Breast epithelium (tissue), 3 donors: ENCODE data around the gene KRT16.
"Not testable (repeated sequence)": the region's sequence is repeated elsewhere in the genome, so short reads cannot be mapped to it uniquely, and the experiment has no call there.

ENCODE experiments used
- POLR2A ChIP-seq: fragments of 450-650 bp; IDR thresholded peaks from one replicate; pipeline ENCODE4 v1.6.1; 2016; ENCODE audit warnings: antibody characterized with exemption, mild to moderate bottlenecking, moderate library complexity
- POLR2AphosphoS5 ChIP-seq, 3 donors: sonication (generic); formaldehyde crosslinking; IDR thresholded peaks; one replicate each; pipeline ENCODE4 v1.6.1; 2017; ENCODE audit warnings: antibody characterized with exemption in 3 of 3
- TF ChIP-seq, protein P1 (sequence below), 3 donors: fragments of 450-650 bp; IDR thresholded peaks; one replicate each; pipeline ENCODE4 v1.5.1; 2016 to 2017; ENCODE audit warnings: antibody characterized with exemption in 3 of 3, mild to moderate bottlenecking in 3 of 3, moderate library complexity in 3 of 3

- TF ChIP-seq, protein P1, sequence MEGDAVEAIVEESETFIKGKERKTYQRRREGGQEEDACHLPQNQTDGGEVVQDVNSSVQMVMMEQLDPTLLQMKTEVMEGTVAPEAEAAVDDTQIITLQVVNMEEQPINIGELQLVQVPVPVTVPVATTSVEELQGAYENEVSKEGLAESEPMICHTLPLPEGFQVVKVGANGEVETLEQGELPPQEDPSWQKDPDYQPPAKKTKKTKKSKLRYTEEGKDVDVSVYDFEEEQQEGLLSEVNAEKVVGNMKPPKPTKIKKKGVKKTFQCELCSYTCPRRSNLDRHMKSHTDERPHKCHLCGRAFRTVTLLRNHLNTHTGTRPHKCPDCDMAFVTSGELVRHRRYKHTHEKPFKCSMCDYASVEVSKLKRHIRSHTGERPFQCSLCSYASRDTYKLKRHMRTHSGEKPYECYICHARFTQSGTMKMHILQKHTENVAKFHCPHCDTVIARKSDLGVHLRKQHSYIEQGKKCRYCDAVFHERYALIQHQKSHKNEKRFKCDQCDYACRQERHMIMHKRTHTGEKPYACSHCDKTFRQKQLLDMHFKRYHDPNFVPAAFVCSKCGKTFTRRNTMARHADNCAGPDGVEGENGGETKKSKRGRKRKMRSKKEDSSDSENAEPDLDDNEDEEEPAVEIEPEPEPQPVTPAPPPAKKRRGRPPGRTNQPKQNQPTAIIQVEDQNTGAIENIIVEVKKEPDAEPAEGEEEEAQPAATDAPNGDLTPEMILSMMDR (IDR thresholded peaks at IDR 0.05): not testable (repeated sequence)
- not testable (repeated sequence) for TF ChIP-seq POLR2AphosphoS5 (IDR thresholded peaks at IDR 0.05); POLR2A
Measured at GRCh38 chr17:41628073-41628370, 15.5 kb upstream of the KRT16 start.
